ENCODE data around the gene MGAT4C.

The MGAT4C gene

DNA sequence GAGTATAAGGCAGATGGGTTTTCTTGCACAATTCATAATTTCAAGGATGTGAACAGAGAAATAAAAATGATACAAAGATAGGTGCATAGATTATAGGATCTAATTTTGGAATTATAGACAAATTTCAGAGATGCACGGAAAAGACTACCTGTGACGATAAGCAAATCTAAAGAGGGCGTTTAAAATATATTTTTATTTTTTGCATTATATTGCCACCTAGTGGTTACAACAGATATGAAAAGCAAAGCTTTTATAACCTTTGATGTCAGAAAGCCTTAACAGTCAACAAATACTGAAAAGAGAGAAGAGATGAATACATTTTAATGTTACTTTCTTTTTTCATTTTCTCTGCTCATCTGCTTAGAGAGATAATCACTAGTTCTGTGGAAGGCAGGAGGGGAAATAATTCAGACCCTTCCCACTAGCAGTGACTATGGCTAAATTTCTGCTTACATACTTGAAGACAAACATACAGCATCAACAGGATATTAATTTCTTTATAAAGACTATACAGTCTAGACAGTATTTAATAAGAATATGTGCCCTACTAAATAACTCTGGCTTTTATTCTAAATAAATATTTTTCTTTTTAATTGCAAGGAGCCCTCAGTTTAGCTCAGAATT is 335.8 kb downstream of the MGAT4C start:
- H3K27ac ChIP-seq: no peak overlapping the region
- TF ChIP-seq, protein P1, sequence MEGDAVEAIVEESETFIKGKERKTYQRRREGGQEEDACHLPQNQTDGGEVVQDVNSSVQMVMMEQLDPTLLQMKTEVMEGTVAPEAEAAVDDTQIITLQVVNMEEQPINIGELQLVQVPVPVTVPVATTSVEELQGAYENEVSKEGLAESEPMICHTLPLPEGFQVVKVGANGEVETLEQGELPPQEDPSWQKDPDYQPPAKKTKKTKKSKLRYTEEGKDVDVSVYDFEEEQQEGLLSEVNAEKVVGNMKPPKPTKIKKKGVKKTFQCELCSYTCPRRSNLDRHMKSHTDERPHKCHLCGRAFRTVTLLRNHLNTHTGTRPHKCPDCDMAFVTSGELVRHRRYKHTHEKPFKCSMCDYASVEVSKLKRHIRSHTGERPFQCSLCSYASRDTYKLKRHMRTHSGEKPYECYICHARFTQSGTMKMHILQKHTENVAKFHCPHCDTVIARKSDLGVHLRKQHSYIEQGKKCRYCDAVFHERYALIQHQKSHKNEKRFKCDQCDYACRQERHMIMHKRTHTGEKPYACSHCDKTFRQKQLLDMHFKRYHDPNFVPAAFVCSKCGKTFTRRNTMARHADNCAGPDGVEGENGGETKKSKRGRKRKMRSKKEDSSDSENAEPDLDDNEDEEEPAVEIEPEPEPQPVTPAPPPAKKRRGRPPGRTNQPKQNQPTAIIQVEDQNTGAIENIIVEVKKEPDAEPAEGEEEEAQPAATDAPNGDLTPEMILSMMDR (conservative IDR thresholded peaks at IDR 0.05): peak; percentile 73

All from VCaP (cell line).